ENCODE results near the gene TBC1D17.

Gene TBC1D17

DNA sequence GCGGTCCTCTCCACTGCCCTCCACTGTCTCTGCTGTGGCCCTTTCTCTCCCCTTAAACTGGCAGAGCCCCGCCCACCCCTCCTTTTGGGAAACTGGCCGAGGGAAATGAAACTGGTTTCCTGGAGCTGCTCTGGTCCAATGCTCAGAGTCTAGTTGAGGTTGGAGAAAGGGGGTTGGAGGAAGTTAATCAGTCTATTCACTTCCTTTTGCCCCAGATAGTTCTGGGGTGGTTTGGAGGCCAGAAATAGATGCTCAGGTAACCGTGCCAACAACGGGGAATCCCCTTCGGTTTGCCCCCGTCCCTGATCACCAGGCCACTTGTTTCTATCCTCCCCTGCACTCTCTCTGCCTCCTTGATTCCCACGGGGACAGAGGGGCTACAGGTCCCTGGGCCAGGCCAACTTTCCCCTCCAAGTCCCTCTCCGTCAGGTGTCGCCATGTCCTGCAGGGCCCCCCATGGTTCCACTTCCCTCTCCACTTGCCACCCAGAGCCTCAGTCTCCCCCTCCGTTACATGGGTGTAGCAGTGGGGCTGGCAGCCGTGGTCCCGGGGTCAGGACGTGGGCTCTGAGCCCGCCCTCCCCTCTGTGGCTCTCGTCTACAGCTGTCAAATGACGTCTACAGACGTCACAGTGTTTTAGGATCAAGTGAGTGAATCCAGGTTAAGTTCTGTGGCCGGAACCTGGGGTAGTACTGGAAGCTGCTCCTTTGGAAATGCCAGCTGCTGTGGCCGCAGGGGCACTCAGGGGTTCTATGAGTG is 19.5 kb downstream of the TBC1D17 start, which contains the start of gene IL4I1:
Gene IL4I1 (minus strand): TSS at position 25 of the 759 bp plus-strand sequence. CDS start 727 bp downstream, outside the sequence.
- peak; percentile 81 for DNase-seq

GRCh38 chr19:49904136-49904535 is 26.6 kb downstream of the TBC1D17 start:
- no peak for DNase-seq

DNA sequence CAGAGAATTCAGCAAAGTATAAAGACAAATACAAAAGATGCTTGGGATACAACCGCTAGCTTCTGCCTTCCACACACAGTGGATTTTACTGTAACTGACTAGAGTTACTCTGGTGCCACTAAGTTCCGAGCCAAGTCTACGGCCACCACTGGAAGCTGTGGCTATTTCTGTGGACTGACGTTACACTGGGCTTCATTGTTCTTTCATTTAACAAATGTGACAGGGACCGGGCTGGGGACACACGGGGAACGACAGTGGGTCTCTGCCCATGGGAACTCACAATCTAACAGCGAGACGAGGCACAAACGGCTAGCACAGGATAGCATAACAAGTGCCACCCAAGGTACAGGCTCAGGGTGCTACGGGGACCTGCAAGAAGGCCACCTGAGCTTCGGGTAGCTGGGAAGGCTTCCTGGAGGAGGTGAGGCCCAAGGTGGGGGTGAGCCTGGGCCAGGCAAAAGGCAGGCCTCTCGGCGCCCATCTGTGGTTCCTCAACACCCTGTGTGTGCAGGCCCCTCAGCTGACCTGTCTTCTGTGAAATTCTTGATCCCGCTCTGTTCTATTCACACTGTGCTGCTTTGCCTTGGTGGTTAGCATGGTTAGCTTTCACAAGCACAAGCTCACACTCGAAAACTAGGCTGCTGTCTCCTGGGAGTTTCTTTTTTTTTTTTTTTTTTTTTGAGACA is 29.5 kb downstream of the TBC1D17 start:
- DNase-seq = no peak

GRCh38 chr19:49907745-49908446 is 30.4 kb downstream of the TBC1D17 start:
- DNase-seq = no peak

GRCh38 chr19:49908480-49909420 is 31.2 kb downstream of the TBC1D17 start:
- DNase-seq = no peak

- no peak for DNase-seq
Measured at GRCh38 chr19:49910179-49910578, 32.7 kb downstream of the TBC1D17 start.

DNA sequence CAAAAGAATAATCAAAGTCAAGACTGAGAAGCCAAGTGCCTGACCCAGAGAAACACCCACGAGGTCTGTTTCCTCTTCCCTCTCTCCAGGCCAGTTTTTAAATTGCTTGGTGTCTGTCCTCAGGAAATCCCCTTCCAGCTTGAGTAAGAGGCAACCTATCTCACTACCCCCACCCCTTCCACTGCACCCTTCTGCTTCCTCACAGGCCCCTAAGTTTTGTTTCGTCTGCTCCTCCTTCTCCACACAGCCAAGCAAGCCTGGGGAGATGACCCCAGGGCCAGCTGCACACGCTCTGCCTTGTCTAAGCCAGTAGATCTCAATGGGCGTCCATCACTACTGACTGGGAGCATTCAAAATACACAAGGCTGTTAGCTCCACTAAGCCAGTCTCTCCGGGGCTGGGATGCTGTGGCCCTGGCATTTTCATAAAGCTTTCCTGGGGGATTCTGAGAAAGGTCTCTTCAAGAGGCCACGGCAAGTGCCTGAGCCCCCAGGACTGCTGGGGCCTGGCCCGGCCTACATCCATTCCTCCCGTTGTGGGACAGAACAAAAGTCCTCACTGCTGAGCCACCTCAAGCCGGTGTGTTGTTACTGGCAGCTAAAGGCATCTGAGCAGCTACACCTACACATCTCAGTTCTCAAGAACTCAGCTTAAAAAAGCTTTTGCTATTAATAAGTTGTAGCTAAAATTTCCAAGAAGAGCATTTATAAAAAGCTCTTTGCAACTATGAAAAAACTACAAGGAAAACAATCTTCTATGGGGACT is 34.1 kb downstream of the TBC1D17 start:
- peak; percentile 55 for DNase-seq

DNA sequence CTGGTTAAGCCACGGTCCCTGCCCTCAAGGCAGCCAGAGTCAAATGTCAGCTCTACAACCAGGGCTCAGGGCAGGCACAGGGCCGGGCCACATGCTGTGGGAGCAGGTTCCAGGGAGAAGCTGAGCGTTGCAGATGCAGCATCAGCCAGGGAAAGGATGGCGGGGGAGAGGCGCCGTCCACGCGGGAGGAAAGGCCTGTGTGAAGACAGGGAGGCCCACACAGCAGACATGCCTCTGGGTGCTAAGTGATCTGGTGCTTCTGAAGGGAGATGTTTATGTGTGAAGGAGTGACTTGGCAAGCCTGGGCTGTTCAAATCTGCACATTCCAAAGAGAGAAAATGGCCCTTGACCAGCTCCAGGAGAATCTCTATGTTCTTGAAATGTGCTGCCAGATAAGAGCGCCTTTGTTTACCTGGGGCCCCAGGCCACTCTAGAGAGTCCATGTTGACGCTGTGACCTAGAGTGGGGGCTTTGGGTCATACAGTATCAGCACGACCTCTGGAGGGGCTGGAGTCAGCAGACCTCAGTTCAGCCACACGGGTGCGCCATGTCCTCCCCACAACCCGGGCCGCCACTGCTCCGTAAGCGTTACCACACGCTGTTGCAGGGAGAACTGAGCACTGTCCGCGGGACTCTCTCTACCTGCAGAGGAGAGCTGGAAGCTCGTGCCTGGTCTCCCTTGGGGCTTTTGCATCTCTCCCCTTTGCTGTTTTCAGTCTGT is 35.6 kb downstream of the TBC1D17 start:
- no peak for DNase-seq

GRCh38 chr19:49913720-49914119 is 36.2 kb downstream of the TBC1D17 start:
- DNase-seq = no peak

- DNase-seq = no peak
Measured at GRCh38 chr19:49915271-49915670, 37.8 kb downstream of the TBC1D17 start.

DNA sequence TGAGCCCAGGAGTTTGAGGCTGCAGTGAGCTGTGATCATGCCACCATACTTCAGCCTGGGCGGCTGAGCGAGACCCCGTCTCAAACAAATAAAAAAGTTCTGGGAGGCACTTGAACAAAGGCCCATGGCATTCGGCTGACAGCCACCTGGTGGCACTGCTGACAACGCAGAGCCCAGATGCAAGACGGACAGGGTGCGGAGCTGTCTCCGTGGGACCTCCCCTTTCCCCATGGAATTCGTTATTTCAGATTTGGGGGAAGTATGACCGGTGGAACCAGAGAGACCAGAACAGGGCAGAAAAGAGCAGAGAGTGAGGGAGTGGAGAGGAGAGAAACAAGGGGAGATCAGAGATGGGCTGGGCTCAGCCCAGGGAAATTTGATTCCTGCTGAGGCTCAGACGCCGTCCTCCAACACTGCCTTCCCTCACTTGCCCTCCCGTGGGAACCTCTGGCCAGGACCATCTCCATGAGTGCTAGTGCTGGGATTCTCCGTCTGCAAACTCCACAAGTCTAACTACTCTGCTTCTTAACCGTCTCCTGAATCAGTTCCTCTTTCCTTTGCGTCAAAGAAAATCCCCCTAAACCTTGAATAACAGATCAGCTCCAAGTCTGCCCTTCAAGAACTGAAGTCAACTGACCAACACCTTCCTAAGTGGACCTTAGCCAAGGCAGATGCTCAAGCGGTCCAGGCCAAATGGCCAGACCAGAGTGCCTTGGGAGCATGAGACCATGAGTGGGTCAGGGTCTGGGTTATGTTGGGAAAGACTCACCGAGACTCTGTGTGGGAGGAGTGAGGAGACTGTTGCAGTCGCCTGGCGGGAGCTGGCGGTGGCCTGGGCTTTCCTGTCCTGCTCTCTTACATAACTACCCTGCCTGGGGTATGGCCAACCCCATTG is 39.6 kb downstream of the TBC1D17 start:
- DNase-seq = no peak

DNA sequence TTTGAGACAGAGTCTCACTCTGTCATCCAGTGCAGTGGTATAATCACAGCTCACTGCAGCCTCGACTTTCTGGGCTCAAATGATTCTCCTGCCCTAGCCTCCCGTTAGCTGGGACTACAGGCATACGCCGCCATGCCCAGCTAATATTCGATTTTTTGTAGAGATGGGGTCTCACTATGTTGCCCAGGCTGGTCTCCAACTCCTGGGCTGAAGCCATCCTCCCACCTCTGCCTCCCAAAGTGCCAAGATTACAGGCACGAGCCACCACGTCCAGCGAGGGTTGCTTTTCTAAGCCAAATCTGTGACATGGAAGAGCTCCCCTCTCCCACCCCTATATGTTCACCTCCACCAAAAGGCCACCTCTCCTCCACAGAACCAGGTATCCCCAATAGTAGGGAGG is 40.6 kb downstream of the TBC1D17 start:
- DNase-seq = no peak

DNA sequence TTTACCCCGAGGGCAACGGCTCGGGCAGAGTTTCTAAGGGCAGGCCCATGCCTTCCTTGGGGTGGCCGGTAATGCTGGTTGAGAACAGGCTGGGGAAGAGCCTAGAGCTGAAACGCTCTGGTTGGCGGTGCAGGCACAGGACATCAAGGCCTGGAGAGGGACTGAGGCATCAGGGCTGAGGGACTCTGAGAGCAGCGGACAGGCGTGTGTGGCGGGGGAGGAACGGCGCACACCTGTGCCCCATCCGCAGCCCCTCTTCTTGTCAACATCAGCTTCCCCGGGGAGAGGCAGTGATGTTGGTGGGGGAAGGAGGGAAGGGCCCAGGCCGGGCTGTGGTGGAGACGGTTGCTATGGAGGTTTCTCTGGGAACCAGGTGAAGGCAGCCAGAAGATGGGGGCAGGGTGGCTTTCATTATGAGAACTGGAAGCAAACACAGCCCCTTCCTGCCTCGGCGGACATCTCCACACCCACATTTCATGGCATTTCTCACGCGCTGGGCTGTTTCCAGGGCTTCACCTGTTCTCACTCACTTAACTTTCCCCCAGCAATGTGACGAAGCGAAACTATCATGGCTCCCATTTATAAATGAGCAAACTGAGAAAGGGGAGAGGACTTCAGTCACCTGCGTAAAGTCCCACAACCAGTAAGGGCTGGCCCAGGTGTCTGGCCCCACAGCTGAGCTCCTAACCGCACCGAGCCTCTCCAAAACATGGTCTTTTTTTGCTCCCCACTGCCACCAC is 43.3 kb downstream of the TBC1D17 start:
- no peak for DNase-seq

GRCh38 chr19:49921871-49922795 is 44.6 kb downstream of the TBC1D17 start:
- DNase-seq = peak; percentile 32

DNA sequence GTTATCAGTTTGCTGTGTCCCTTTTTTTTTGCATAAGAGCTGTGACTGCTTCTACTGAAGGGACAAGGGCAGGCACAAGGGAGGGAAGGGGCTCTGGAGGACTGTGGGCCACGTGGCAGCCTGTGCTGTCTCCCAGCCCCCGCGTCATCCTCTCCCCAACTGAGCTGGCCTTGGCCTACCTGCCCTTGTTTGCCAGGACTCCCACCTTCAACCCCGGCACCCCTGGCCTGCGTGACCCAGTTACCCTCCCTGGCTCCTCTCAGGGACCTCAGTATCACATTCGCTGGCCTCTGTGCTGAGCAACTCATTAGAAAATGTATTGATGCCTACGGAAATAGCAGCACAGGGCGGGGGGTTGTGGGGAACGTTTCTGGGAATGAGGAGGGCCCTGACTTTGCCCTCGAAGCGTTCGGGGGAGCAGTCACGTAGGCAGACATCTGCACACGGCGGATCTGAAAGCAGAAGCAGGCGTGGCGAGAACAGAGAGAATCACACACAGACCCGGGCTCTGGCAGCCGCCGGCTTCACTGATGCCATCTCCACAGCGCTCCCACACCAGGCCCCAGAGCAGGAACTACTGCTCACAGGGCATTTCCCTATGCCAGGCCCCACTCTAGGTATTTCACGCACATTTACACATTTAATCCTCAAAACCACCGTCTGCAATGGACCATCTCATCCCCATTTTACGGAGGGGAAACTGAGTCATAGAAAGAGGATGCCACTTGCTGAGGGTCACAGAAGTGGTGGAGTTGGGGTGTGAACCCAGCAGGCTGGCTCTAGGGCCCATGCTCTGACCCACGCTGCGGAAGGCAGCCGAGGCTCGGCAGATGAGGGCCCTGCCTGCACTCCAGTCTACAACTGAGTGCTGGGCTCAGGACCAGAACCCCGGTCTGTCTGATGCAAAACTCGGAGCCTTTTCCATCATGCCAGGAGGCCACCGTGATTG is 45.8 kb downstream of the TBC1D17 start:
- DNase-seq = no peak

- DNase-seq = no peak
Measured at GRCh38 chr19:49924004-49924880, 46.7 kb downstream of the TBC1D17 start.

Data from activated CD4-positive, alpha-beta T cell treated with anti-CD3 and anti-CD28 coated beads, Interleukin-2, Interleukin-6, amounts not matched to agents 100 ng/mL and 50 ng/mL, durations not matched to agents 16 hours and 8 hours (primary cell).